Measurements from ENCODE around the gene PPP2R3A. TPM values are rescaled to one million over a fixed set of nuclear protein-coding genes. Genes with fewer than 3 reads are reported as not detected.
A peak's percentile ranks its signal among the peaks of the same experiment; 100 is the strongest.

Gene PPP2R3A
- total RNA-seq, 8 experiments from 2014 or later = 5.7 to 23.5 (median 18.8) TPM

DNA sequence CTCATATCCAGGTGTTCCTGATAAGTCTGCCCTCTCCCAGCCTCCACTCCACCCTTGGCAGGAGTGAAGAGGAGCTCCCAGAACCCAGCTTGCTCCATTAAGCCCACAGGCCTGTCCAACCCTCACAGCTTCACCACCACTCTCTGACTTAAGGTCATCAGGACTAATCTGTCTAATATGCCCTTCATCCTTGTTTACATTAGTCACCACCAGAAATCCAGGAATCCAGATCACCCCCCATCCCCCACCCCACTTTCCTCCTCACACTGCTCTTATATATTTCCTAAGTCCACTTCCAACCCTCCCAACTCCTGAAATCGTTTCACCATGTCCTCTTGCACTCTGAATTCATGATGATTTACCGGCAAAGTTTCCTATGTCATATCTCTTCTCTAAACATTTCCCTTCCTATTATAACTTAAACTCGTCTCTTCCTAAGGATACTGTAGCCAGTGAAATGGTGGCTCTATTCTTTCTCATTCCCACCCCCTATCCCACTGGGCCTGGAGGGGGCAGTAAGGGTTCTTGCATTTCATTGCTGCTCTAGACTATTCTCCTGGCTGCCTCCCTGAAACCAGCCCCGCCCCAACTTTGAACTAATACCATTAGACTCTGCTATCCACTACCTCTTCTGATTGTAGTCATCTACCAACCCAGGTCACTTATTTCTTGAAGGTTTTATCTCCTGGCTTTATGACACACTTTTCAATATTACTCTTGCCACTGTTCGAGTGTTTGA lies 43.4 kb downstream of the PPP2R3A start:
- in situ Hi-C loops (cut with MboI; ENCODE audit: low pct_unique_long_range_greater_than_20kb in 2 of 9, low sequenced_read_pairs in 9 of 9, unreplicated experiment in 9 of 9) = no loop called here
- 86 to 100% (median 93%) methylated on average over 1 to 5 of the region's 5 CpGs; no CpG with 5 or more reads in 2 of the 10 experiments for WGBS, 10 experiments
- no peaks in the 10 kb centered on the region for H3K4me1 ChIP-seq (replicated peaks in 1 of 2)
- H3K4me3 ChIP-seq = no peak overlapping the region
- ATAC-seq (replicated peaks in 6 of 8) = peak in 1 of 8 experiments; percentile 41
- no peak overlapping the region for H3K27ac ChIP-seq

DNA sequence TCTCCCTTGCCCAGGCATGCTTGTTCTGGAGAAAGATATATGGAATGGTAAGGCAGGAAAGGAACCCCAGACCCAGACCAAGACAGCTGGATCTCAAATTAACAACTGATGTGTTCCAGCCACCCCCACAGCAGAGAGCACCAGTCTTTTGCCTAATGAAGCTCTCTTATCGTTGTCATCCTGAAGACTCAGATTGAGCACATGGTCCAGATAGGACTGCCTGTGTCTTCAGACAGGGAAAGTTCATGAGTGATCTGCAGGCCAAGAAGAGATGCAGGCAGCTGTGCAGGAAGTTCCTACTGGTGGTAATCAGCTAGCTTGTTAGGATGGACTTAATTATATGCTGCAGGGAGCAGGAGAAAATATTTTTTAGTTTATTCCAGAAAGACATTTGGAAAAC lies 53.3 kb downstream of the PPP2R3A start:
- Histone ChIP-seq H3K4me3 (no peak overlapping the region), H3K27ac (no peak overlapping the region), H3K4me1 (replicated peaks in 1 of 2) (no peaks in the 10 kb centered on the region)
- in situ Hi-C loops (cut with MboI; ENCODE audit: low pct_unique_long_range_greater_than_20kb in 2 of 9, low sequenced_read_pairs in 9 of 9, unreplicated experiment in 9 of 9) = no loop called here
- 0 to 100% (median 48%) methylated on average over 1 of the region's 1 CpG; no CpG with 5 or more reads in 4 of the 10 experiments for WGBS, 10 experiments
- peak in 1 of 8 experiments; percentile 34 for ATAC-seq (replicated peaks in 6 of 8)

DNA sequence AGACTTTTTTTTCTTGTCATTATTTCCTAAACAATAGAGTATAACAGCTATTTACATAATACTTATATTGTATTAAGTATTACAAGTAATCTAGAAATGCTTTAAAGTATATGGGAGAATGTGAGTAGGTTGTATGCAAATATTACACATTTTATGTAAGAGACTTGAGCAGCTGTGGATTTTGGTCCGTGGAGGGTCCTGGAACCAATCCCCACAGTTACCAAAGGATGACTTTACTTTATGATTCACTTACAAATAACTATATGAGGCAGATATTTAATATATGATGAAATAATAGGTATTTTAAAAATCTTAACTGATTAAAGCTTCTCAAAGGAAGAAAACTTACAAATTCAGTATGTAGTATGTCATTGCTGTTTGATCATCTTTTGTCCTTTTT lies 56.3 kb downstream of the PPP2R3A start:
- in situ Hi-C loops (cut with MboI; ENCODE audit: low pct_unique_long_range_greater_than_20kb in 2 of 9, low sequenced_read_pairs in 9 of 9, unreplicated experiment in 9 of 9) = no loop called here
- H3K27ac ChIP-seq = no peak overlapping the region
- no peaks in the 10 kb centered on the region for H3K4me1 ChIP-seq (replicated peaks in 1 of 2)
- H3K4me3 ChIP-seq = no peak overlapping the region
- WGBS, 10 experiments = 14 to 100% (median 93%) methylated on average over 1 of the region's 1 CpG; no CpG with 5 or more reads in 4 of the 10 experiments
- ATAC-seq (replicated peaks in 6 of 8) = no peak

DNA sequence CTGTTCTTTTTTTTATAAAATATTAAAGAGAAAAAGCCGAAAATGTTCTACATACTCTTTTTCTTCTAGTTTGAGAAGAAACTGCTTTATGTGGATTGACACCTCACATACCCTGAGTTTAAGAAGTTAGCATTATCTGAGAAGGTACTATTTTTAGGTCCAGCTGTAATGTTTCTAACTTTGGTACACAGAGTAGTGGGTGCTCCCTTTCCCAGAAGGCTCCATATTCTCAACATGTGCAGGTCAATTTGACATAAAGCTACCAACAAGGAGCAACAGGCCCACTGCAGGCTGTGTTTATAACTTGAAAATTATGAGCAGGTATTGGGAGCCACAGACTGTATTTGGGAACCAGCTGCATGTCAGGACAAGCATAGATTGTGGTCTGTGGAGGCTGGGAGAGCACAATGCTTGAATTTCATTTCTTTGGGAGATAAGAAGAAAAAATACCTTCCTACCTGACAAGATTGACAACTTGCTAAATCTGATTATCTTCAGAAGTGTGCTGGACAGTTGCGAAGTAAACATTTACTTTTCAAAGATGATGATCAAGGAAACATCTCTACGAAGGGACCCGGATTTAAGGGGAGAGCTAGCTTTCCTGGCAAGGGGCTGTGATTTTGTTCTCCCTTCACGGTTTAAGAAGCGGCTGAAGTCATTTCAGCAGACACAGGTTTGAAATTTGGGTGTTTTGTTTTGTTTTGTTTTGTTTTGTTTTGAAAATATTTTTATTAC lies 57.2 kb downstream of the PPP2R3A start:
- WGBS, 10 experiments = 89 to 100% (median 96%) methylated on average over 2 to 6 of the region's 6 CpGs
- no peak for ATAC-seq (replicated peaks in 6 of 8)
- in situ Hi-C loops (cut with MboI; ENCODE audit: low pct_unique_long_range_greater_than_20kb in 2 of 9, low sequenced_read_pairs in 9 of 9, unreplicated experiment in 9 of 9) = no loop called here

DNA sequence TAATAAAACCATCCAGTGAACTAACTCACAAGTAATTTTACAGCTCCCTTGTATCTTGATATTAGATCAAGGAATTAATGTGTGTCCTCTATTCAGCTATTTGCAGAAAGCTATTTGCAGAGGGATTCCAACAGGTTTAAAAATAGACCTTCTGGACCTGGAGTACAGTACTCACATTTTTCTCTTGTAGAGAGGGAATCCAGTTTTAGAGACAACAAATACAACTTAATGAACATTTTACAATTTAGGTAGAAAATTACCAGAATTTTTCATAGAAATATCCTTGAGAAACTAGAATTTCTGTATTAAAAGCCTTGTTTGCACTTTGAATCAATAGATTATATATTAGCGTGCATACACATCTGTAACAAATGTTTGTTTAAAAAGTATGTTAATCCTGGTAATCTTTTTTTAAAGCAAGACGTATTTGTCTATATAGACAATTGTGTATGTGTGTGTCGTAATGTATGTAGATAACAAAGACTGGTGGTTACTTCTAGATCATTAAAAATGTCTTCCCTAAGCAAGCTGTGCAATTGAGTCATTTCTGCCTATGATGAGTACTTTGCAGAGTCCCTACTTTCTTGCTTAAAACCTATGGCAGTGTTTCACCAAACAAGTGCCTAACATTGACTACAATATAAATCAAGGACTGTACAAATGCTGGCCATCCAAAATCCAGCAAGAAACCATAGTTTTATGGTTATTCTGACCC lies 57.9 kb downstream of the PPP2R3A start:
- WGBS, 10 experiments = 89 to 100% (median 97%) methylated on average over 1 to 3 of the region's 3 CpGs
- H3K4me3 ChIP-seq = no peak overlapping the region
- no peak overlapping the region for H3K27ac ChIP-seq
- H3K4me1 ChIP-seq (replicated peaks in 1 of 2) = no peaks in the 10 kb centered on the region
- in situ Hi-C loops (cut with MboI; ENCODE audit: low pct_unique_long_range_greater_than_20kb in 2 of 9, low sequenced_read_pairs in 9 of 9, unreplicated experiment in 9 of 9) = no loop called here
- ATAC-seq (replicated peaks in 6 of 8) = no peak

More for the DNA sequence above, 57.2 kb downstream of the PPP2R3A start:
- H3K4me3 ChIP-seq = no peak overlapping the region
- H3K4me1 ChIP-seq (replicated peaks in 1 of 2) = no peaks in the 10 kb centered on the region
- H3K27ac ChIP-seq = no peak overlapping the region

DNA sequence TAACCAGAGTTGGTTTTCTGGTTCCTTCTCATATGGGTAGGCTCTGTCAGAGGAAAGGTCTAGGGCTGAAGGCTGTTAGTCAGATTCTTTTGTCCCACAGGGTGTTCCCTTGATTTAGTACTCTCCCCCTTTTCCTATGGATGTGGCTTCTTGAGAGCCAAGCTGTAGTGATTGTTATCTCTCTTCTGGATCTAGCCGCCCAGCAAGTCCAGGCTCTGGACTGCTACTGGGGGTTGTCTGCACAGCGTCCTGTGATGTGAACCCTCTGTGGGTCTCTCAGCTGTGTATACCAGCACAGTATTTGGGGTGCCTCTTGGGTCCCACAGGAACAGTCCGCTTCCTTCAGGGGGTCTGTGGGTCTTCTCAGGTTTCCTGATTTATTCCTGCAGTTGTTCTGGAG lies 70.8 kb downstream of the PPP2R3A start:
- no peaks in the 10 kb centered on the region for H3K4me1 ChIP-seq (replicated peaks in 1 of 2)
- no peak overlapping the region for H3K27ac ChIP-seq
- 60 to 100% (median 98%) methylated on average over 1 to 3 of the region's 3 CpGs; no CpG with 5 or more reads in 2 of the 10 experiments for WGBS, 10 experiments
- no peak overlapping the region for H3K4me3 ChIP-seq
- in situ Hi-C loops (cut with MboI; ENCODE audit: low pct_unique_long_range_greater_than_20kb in 2 of 9, low sequenced_read_pairs in 9 of 9, unreplicated experiment in 9 of 9) = loop anchor here in 2 of 9 experiments (25.0 kb wide), 1 partner anchor 124 kb away; no protein-coding TSS in a partner anchor
- ATAC-seq (replicated peaks in 6 of 8) = no peak

DNA sequence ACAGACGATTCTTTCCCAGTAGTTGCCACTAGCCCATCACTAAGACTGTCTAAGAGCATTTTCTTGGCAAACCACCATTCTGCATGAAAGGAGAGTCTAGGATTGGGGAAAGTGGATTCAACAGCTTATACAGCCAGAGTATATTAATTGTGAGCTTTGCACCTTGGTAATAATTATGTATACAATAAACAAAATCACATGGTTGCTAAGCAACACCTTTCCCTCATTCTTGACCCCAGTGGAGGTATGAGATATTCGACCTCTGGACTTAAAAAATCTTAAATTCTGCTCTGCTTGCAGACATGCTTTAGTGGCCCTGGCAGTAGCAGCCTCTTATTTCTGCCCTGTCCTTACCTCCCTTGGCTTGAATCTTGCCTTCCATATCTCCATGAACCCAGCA lies 73.1 kb downstream of the PPP2R3A start:
- ATAC-seq (replicated peaks in 6 of 8) = no peak
- in situ Hi-C loops (cut with MboI; ENCODE audit: low pct_unique_long_range_greater_than_20kb in 2 of 9, low sequenced_read_pairs in 9 of 9, unreplicated experiment in 9 of 9) = loop anchor here in 2 of 9 experiments (25.0 kb wide), 1 partner anchor 126 kb away; no protein-coding TSS in a partner anchor
- no peak overlapping the region for H3K4me3 ChIP-seq
- no peak overlapping the region for H3K27ac ChIP-seq
- no peaks in the 10 kb centered on the region for H3K4me1 ChIP-seq (replicated peaks in 1 of 2)
- 20 to 100% (median 84%) methylated on average over 1 to 2 of the region's 2 CpGs; no CpG with 5 or more reads in 2 of the 10 experiments for WGBS, 10 experiments

DNA sequence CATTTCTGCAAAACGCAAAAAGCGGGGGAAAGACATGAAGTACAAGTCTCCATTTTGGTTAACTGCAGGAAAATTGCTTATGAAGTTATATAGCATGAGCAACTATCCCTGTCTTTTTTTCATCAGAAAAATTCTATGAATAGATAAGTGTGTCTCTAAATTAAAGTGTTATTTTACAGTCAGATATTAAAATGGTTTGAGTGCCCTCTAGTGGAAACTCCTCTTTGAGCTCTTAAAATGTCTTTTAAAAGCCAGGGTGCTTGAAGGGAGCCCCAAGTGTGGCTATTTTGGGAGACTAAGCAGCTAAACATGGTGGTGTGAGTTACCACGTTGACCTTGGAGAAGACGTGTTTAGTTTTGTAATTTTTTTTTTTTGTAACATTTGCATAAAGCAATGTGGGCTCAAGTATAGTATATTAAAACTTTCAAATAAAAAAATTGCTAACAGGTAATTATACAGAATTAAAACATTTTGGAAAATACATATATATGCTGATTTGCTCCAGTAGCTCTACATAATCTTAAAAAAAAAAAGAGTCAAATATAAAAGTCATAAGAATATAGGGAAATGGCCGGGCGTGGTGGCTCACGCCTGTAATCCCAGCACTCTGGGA lies 77.2 kb downstream of the PPP2R3A start:
- no peaks in the 10 kb centered on the region for H3K4me1 ChIP-seq (replicated peaks in 1 of 2)
- in situ Hi-C loops (cut with MboI; ENCODE audit: low pct_unique_long_range_greater_than_20kb in 2 of 9, low sequenced_read_pairs in 9 of 9, unreplicated experiment in 9 of 9) = loop anchor here in 5 of 9 experiments (10.0 to 25.0 kb wide), 2 partner anchors 128 to 130 kb away; no protein-coding TSS in a partner anchor
- no peak overlapping the region for H3K4me3 ChIP-seq
- H3K27ac ChIP-seq = no peak overlapping the region
- ATAC-seq (replicated peaks in 6 of 8) = peak in 3 of 8 experiments; percentile 54 to 66 (median 62)
- WGBS, 10 experiments = 36 to 85% (median 63%) methylated on average over 1 to 7 of the region's 7 CpGs; no CpG with 5 or more reads in 2 of the 10 experiments

DNA sequence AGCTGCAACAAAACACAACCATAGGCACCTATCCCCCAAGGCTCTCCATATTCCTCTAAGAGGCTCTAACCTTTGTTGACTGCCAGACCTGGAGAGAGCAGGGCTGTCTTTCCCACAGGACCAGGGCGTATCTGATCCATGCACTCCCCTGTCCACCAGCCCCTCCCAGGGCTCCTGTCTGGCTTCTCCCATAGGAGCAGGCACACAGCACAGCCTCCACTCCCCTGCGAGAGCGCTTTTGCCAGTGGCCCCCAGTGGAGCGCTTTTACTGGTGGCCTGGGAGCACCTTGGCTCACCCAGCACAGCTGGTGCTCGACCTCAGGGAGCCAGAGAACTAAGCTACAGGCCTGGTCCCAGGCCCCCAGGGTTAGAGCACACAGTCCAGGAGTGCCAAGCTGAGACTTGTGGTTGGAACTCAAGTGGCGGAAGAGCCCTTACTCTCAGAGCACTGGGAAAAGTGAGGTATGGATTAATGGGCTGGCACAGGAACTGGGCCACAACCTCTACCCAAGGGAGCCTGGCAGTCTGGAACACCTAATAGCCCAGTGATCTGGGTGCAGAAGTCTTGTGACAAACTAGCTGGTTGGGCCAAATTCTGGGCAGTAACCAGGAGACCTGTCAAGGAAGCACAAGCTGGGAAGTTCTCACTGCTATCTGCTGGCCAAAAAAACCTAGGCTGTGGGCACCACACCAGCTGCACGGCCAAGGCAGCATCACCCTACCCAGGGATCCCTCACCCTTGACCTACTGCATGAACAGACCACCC lies 79.6 kb downstream of the PPP2R3A start:
- ATAC-seq (replicated peaks in 6 of 8) = no peak
- Histone ChIP-seq H3K4me3 (no peak overlapping the region), H3K4me1 (replicated peaks in 1 of 2) (no peaks in the 10 kb centered on the region), H3K27ac (no peak overlapping the region)
- in situ Hi-C loops (cut with MboI; ENCODE audit: low pct_unique_long_range_greater_than_20kb in 2 of 9, low sequenced_read_pairs in 9 of 9, unreplicated experiment in 9 of 9) = loop anchor here in 5 of 9 experiments (10.0 to 25.0 kb wide), 2 partner anchors 130 to 133 kb away; no protein-coding TSS in a partner anchor
- 75 to 100% (median 95%) methylated on average over 1 to 4 of the region's 7 CpGs; no CpG with 5 or more reads in 4 of the 10 experiments for WGBS, 10 experiments

DNA sequence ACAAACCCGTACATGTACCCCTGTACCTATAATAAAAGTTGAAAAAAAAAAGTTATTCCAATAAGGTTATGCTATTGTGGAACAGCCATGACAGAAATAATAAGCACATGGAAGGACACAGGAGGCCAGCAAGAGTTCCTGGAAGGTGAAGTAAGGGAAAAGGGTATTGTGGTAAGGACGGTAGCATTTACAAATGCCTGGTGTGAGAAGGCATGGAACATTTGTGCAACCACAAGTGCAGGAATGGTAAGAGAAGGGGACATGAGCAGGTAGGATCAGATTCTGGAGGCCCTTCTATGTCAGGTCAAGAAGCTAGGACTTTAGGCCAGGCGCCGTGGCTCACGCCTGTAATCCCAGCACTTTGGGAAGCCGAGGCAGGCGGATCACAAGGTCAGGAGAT lies 82.5 kb downstream of the PPP2R3A start:
- in situ Hi-C loops (cut with MboI; ENCODE audit: low pct_unique_long_range_greater_than_20kb in 2 of 9, low sequenced_read_pairs in 9 of 9, unreplicated experiment in 9 of 9) = loop anchor here in 5 of 9 experiments (10.0 to 25.0 kb wide), 2 partner anchors 133 to 136 kb away; no protein-coding TSS in a partner anchor
- Histone ChIP-seq H3K27ac (no peak overlapping the region), H3K4me1 (replicated peaks in 1 of 2) (no peaks in the 10 kb centered on the region), H3K4me3 (no peak overlapping the region)
- WGBS, 10 experiments = 80 to 100% (median 100%) methylated on average over 1 to 7 of the region's 7 CpGs
- no peak for ATAC-seq (replicated peaks in 6 of 8)

DNA sequence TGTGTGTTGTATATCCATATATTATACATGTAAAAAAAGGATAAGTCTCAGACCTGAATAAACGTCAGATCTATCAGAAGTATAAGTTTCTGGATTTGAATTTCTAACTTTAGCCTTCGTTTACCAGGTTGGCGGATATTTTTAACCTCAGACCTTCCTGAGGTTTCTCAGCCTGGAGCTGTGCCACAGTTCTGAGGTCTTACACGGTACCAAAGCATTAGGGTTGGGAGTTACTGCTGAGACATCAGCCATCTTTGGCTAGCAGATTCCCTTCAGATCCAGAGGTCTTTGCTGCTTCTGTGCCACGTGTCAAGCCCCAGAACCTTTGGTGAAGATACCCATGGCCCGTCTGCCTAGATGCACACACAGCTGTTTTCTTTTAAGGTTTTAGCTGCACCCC lies 84.7 kb downstream of the PPP2R3A start:
- Histone ChIP-seq H3K27ac (no peak overlapping the region), H3K4me1 (replicated peaks in 1 of 2) (no peaks in the 10 kb centered on the region), H3K4me3 (no peak overlapping the region)
- no peak for ATAC-seq (replicated peaks in 6 of 8)
- in situ Hi-C loops (cut with MboI; ENCODE audit: low pct_unique_long_range_greater_than_20kb in 2 of 9, low sequenced_read_pairs in 9 of 9, unreplicated experiment in 9 of 9) = loop anchor here in 1 of 9 experiments (25.0 kb wide), 1 partner anchor 962 kb away; no protein-coding TSS in a partner anchor
- WGBS, 10 experiments = 20 to 89% (median 77%) methylated on average over 1 to 6 of the region's 6 CpGs

DNA sequence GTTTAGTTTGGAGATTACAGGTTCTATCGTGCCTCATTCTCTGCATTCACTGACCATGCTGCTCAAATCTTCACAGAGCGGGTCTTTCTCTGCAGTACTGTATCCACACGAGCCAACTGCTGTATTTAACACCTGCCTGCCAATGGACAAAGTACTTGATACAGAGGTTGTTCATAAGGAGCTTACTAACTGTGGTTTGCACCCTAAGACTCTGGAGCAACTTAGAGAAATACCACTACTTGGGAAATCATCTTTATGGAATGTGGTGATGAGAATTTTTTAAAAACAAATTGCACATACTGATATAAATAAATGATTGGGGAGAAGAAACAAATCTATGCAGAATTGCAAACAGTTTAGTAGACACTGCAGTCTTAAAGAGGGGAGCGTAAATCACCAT lies 90.0 kb downstream of the PPP2R3A start:
- Histone ChIP-seq H3K4me1 (replicated peaks in 1 of 2) (no peaks in the 10 kb centered on the region), H3K4me3 (no peak overlapping the region), H3K27ac (no peak overlapping the region)
- in situ Hi-C loops (cut with MboI; ENCODE audit: low pct_unique_long_range_greater_than_20kb in 2 of 9, low sequenced_read_pairs in 9 of 9, unreplicated experiment in 9 of 9) = loop anchor here in 1 of 9 experiments (25.0 kb wide), 1 partner anchor 957 kb away; no protein-coding TSS in a partner anchor
- peak in 1 of 8 experiments; percentile 16 for ATAC-seq (replicated peaks in 6 of 8)
- 46 to 95% (median 93%) methylated on average over 2 to 4 of the region's 4 CpGs; no CpG with 5 or more reads in 5 of the 10 experiments for WGBS, 10 experiments
